ENCODE results near the gene SSBP3. TPM values are rescaled to one million over a fixed set of nuclear protein-coding genes. Genes with fewer than 3 reads are reported as not detected.

Gene SSBP3
- total and polyA plus RNA-seq, 5 donors: 25.4 to 55.8 (median 32.5) TPM

DNA sequence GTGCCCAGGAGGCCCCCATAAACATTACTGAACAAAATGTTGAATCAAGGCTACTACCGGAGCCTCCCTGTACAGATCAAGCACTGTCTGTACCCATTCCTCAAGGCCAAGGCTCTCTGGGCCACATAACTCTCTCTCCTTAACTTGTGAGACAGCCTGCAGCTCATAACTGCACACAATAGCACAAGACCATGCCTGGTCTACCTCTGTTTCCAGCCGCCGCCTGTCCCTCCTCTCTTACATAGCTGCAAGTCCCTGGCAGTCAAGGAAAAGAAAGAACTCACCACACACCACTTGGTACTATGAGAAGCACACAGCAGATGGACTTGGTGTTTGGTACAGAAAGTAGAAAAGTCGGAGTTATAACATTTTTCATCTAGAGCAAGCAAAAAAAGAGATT lies 91.1 kb downstream of the SSBP3 start:
- WGBS: 94% methylated on average over 4 of the region's 4 CpGs
- no peak for ATAC-seq
- Histone ChIP-seq H3K27ac (ENCODE audit: low read length) (no peak overlapping the region), H3K27me3 (ENCODE audit: control insufficient read depth, insufficient read depth) (no peaks in the 10 kb centered on the region), H3K9me3 (ENCODE audit: control insufficient read depth, low read length) (no peaks in the 10 kb centered on the region), H3K4me1 (ENCODE audit: control insufficient read depth, insufficient read depth, low read length) (peaks cover 8% of the 10 kb centered on the region), H3K4me3 (ENCODE audit: low read length) (no peak overlapping the region)
- intact Hi-C loops (cut with DNase I): loop anchor here in 1 of 4 donors (10.0 kb wide), 1 partner anchor 90 kb away; the partner anchor contains the start of gene SSBP3
- peak in 1 of 3 donors; percentile 22 for DNase-seq

DNA sequence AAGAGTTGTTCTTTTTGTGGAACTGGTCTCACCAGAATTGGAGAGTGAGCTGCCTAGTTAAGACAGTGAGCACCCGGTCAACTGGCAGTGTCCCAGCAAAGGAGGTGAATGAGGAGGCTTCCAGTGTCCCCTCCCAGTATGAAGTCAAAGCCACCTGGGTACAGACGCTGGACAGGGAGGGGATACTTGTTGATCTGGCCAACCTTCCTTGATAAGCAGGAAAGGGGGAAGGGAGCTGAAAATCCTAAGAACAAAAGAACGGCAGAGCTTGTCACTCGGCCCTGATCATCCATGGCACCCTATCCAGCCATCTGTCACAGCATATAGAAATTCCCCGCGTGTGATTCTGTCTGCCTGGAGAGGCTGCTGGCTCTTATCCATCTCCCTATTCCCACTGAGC lies 91.5 kb downstream of the SSBP3 start:
- intact Hi-C loops (cut with DNase I): loop anchor here in 2 of 4 donors (5.0 to 10.0 kb wide), 2 partner anchors 88 to 90 kb away; partner anchors contain the start of gene SSBP3 (in 1 of the 2)
- Histone ChIP-seq H3K27me3 (ENCODE audit: control insufficient read depth, insufficient read depth) (no peaks in the 10 kb centered on the region), H3K27ac (ENCODE audit: low read length) (no peak overlapping the region), H3K4me3 (ENCODE audit: low read length) (no peak overlapping the region), H3K4me1 (ENCODE audit: control insufficient read depth, insufficient read depth, low read length) (peaks cover 8% of the 10 kb centered on the region), H3K9me3 (ENCODE audit: control insufficient read depth, low read length) (no peaks in the 10 kb centered on the region)
- ATAC-seq (no peak), DNase-seq (peak in 1 of 3 donors; percentile 44)
- WGBS: 48% methylated on average over 6 of the region's 6 CpGs

DNA sequence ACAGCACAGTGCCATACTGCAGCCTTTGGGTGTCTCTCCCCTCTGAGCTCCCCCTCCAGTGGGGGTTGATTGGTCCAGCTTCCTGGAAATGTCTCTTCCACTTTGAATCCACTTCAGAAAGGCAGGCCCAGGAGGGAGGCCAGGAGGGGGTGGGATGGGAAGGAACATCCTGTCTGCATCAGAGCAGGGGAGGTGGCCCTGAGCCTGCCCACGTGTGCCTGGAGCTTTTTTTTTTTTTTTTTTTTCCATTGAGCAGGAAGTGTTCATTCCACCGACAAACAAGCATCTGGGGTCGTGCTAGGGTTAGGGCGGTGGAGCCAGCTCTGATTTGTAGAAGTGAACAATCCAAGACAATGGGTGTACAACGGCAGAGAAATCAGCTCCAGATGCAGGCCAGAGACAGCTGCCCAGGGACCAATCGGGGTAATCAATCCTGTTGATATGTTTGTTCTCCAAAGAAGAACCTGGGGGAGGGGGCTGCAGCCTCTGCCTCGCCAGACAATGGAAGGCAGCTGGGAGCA lies 93.3 kb downstream of the SSBP3 start:
- ATAC-seq: peak; percentile 81 to 94
- peak; percentile 73 to 82 (median 76) for DNase-seq
- H3K4me3 ChIP-seq (ENCODE audit: low read length): no peak overlapping the region
- H3K27ac ChIP-seq (ENCODE audit: low read length): peak overlapping the region; percentile 73
- WGBS: 36% methylated on average over 7 of the region's 7 CpGs
- H3K4me1 ChIP-seq (ENCODE audit: control insufficient read depth, insufficient read depth, low read length): peaks cover 8% of the 10 kb centered on the region
- intact Hi-C loops (cut with DNase I): loop anchor here in 2 of 4 donors (5.0 to 10.0 kb wide), 2 partner anchors 89 to 92 kb away; partner anchors contain the start of gene SSBP3 (in 1 of the 2)
- H3K27me3 ChIP-seq (ENCODE audit: control insufficient read depth, insufficient read depth): no peaks in the 10 kb centered on the region
- H3K9me3 ChIP-seq (ENCODE audit: control insufficient read depth, low read length): no peaks in the 10 kb centered on the region

DNA sequence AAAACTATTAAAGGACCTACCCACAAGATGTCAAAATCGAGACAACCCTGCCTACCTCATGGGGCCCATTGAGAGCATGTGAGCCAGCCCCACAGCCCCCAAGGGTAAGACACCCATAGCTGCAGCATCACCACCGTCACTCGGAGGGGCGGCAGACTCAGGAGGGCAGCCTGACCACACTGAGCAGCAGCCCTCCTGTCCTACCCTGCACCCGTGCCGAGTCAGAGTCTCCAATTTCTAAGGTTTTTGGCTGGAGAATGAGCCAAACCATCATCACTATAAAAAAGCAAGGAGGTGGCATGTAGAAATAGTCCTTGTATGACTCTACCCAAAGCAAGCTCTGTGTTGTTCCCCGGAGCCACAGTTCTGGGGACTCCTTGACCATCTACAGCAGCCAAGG lies 94.7 kb downstream of the SSBP3 start:
- H3K27me3 ChIP-seq (ENCODE audit: control insufficient read depth, insufficient read depth): no peaks in the 10 kb centered on the region
- intact Hi-C loops (cut with DNase I): loop anchor here in 2 of 4 donors (5.0 to 10.0 kb wide), 2 partner anchors 91 to 93 kb away; partner anchors contain the start of gene SSBP3 (in 1 of the 2)
- no peak overlapping the region for H3K27ac ChIP-seq (ENCODE audit: low read length)
- H3K9me3 ChIP-seq (ENCODE audit: control insufficient read depth, low read length): no peaks in the 10 kb centered on the region
- DNase-seq (peak in 1 of 3 donors; percentile 52), ATAC-seq (no peak)
- 91% methylated on average over 7 of the region's 7 CpGs for WGBS
- peaks cover 15% of the 10 kb centered on the region for H3K4me1 ChIP-seq (ENCODE audit: control insufficient read depth, insufficient read depth, low read length)
- no peak overlapping the region for H3K4me3 ChIP-seq (ENCODE audit: low read length)

DNA sequence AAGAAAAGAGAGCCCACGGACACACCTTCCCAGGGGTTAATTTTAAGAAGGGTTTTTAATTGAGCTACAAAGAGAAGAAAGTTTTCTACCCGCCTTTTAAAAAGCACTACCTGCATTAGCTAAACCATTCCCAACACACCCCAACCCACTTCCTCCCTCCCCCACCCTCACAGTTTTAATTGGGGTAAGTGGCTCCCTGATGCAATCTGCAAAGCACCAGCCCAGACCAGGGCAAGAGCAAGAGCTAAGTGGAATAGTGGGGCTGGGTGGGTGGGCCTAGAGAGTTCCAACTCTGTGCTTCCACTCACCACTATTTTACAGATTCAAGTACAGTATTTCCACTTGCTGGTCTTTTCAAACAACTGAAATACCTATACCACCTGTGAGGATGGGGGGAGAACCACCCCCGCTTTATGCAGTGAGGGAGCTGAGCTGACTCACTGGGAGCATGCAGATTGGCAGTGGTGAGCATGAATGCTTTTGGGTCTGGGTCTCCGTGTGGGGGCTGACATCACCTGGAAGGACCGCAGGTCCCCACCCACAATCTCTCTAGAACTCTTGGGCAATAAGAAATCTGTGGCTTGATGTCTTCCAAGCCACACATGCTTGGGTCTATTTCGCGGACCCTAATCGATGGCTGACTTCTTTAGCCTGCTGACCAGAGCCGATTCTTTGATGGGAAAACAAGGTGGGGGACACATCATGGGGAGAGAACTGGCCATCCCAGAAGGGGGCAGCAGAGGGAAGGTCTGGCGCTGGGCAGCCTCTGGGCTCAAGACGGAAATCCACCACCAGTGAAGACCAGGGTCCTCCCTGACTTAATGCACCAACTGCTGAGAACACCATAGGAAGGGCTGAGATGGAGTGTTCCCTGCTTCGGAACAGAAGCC lies 95.5 kb downstream of the SSBP3 start:
- Histone ChIP-seq H3K9me3 (ENCODE audit: control insufficient read depth, low read length) (no peaks in the 10 kb centered on the region), H3K27ac (ENCODE audit: low read length) (no peak overlapping the region), H3K4me3 (ENCODE audit: low read length) (no peak overlapping the region), H3K27me3 (ENCODE audit: control insufficient read depth, insufficient read depth) (no peaks in the 10 kb centered on the region), H3K4me1 (ENCODE audit: control insufficient read depth, insufficient read depth, low read length) (peaks cover 15% of the 10 kb centered on the region)
- ATAC-seq: peak in 1 of 2 donors; percentile 47
- DNase-seq: peak; percentile 47 to 78 (median 76)
- intact Hi-C loops (cut with DNase I): loop anchor here in 2 of 4 donors (5.0 to 10.0 kb wide), 2 partner anchors 92 to 94 kb away; partner anchors contain the start of gene SSBP3 (in 1 of the 2)
- 75% methylated on average over 12 of the region's 12 CpGs for WGBS

DNA sequence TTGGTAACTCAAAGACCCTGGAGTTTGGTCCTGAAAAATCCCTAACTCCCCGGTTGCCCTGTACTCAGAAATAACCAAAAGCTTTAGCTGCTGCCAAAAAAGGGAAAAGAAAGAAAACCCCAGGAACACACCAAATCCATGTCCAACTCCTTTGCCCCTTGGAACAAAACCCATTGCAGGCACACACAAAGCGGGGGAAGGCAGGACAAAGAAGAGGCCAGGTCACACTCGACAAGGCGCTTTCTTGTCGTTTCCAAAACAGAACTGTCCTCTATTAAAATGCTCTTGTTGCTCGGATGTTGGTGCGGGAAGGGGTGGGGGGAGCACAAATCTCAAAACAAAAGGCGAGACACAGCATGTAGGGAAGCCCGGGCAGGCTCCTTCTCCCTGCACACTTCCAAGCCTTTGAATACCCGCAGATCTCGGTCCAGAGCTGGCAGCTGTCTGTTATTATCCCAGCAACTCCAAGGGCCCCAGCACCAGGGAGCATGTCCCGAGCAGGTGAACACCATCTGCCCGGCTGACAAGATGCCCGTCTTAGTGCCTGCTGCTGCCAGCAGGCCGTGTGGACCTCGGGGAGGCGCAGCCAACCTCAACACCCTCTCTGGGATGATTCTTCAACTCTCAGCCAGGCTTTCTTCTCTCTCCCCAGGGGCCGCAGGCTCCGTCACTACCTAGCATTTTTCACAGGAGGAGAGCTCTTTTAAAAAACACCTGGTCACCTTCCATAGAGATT lies 96.4 kb downstream of the SSBP3 start:
- no peaks in the 10 kb centered on the region for H3K9me3 ChIP-seq (ENCODE audit: control insufficient read depth, low read length)
- H3K27ac ChIP-seq (ENCODE audit: low read length): no peak overlapping the region
- H3K4me1 ChIP-seq (ENCODE audit: control insufficient read depth, insufficient read depth, low read length): peaks cover 11% of the 10 kb centered on the region
- intact Hi-C loops (cut with DNase I): loop anchor here in 2 of 4 donors (5.0 to 10.0 kb wide), 3 partner anchors 93 to 175 kb away; partner anchors contain the start of gene SSBP3 (in 1 of the 2)
- H3K4me3 ChIP-seq (ENCODE audit: low read length): no peak overlapping the region
- ATAC-seq: no peak
- H3K27me3 ChIP-seq (ENCODE audit: control insufficient read depth, insufficient read depth): no peaks in the 10 kb centered on the region
- WGBS: 64% methylated on average over 19 of the region's 19 CpGs
- peak in 1 of 3 donors; percentile 40 for DNase-seq

DNA sequence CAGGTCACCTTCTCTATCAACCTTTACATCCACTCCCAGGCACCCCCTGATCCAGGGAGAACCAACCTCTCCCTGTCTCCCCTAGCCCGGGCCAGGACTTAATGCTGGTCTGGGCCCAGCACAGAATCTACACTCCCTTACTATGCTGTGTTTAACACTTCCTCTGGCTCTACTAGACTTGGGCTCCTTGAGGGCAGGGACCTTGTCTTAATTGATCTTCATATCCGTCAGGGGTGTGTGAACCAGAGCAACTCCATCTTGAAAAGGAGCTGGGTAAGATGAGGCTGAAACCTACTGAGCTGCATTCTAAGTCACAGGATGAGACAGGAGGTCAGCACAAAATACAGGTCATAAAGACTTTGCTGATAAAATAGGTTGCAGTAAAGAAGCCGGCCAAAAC lies 98.9 kb downstream of the SSBP3 start:
- WGBS: 98% methylated on average over 3 of the region's 3 CpGs
- peaks cover 18% of the 10 kb centered on the region for H3K4me1 ChIP-seq (ENCODE audit: control insufficient read depth, insufficient read depth, low read length)
- no peak for ATAC-seq
- no peaks in the 10 kb centered on the region for H3K27me3 ChIP-seq (ENCODE audit: control insufficient read depth, insufficient read depth)
- intact Hi-C loops (cut with DNase I): loop anchor here in 1 of 4 donors (10.0 kb wide), 1 partner anchor 177 kb away; no protein-coding TSS in a partner anchor
- H3K9me3 ChIP-seq (ENCODE audit: control insufficient read depth, low read length): no peaks in the 10 kb centered on the region
- no peak overlapping the region for H3K4me3 ChIP-seq (ENCODE audit: low read length)
- DNase-seq: no peak
- H3K27ac ChIP-seq (ENCODE audit: low read length): no peak overlapping the region

DNA sequence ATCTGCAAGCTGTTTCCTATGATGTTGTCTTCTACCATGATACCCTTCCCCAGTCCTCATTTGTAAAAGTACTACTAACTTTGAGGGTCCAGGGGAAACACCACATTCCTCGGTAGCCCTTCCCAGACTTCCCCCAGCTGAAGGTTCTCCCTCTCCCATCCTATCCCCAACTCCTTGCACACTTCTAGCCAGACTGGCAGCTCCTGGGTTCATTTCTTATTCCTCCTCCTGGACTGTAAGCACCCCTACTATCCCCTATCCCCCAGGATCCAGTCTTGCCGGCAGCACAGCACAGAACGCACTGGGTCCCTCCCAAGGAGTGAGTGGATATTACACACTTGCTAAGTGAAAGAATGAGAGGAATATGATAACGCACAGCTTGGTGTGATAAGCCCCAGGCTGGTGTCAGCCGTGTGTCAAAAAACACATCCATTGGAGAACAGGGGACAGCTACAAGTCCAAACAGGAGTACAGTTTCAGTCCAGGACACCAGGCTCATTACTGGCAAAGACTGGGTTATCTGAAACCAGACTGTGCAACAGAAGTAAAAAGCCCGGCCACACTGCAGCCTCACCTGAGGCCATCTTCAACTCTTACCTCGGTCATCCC lies 100.2 kb downstream of the SSBP3 start:
- H3K4me1 ChIP-seq (ENCODE audit: control insufficient read depth, insufficient read depth, low read length): peaks cover 16% of the 10 kb centered on the region
- no peaks in the 10 kb centered on the region for H3K27me3 ChIP-seq (ENCODE audit: control insufficient read depth, insufficient read depth)
- no peaks in the 10 kb centered on the region for H3K9me3 ChIP-seq (ENCODE audit: control insufficient read depth, low read length)
- WGBS: 61% methylated on average over 7 of the region's 7 CpGs
- DNase-seq: no peak
- intact Hi-C loops (cut with DNase I): loop anchor here in 1 of 4 donors (10.0 kb wide), 1 partner anchor 179 kb away; no protein-coding TSS in a partner anchor
- no peak overlapping the region for H3K27ac ChIP-seq (ENCODE audit: low read length)
- H3K4me3 ChIP-seq (ENCODE audit: low read length): no peak overlapping the region
- peak; percentile 67 to 77 for ATAC-seq

DNA sequence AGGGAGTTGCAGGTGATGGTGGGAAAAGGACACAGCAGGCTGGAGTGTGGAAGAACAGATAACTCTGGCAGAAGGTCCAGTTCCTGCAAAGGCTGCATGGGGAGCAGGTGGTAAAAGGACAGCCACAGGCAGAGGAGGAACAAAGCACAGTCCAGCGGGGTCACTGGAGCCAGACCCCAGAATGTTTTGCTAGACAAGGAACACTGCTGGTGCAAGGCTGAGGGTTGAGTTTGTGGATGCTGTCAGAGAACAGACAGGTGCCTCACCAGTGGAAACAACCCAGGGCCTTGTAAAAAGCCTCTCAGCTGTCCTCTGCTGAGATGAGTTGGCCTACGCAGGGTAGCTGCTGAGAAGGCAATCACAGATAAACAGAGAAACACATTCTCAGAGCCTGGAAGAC lies 101.7 kb downstream of the SSBP3 start:
- WGBS: 93% methylated on average over 2 of the region's 2 CpGs
- no peak for ATAC-seq
- intact Hi-C loops (cut with DNase I): loop anchor here in 1 of 4 donors (10.0 kb wide), 1 partner anchor 180 kb away; no protein-coding TSS in a partner anchor

More for the DNA sequence above, 101.7 kb downstream of the SSBP3 start:
- DNase-seq: no peak
- no peaks in the 10 kb centered on the region for H3K27me3 ChIP-seq (ENCODE audit: control insufficient read depth, insufficient read depth)
- H3K9me3 ChIP-seq (ENCODE audit: control insufficient read depth, low read length): no peaks in the 10 kb centered on the region
- H3K27ac ChIP-seq (ENCODE audit: low read length): no peak overlapping the region
- H3K4me1 ChIP-seq (ENCODE audit: control insufficient read depth, insufficient read depth, low read length): peaks cover 16% of the 10 kb centered on the region
- H3K4me3 ChIP-seq (ENCODE audit: low read length): no peak overlapping the region
